Endodermal cell (in vitro differentiated cells): ENCODE measurements around the gene LDHD. TPM values are rescaled to one million over a fixed set of nuclear protein-coding genes. Genes with fewer than 3 reads are reported as not detected.

Experiments used
- DNase-seq: peaks from one replicate; pipeline ENCODE4 v3.0.0-alpha.2; 2017
- H3K27ac ChIP-seq: 2 replicates; pipeline ENCODE4 v1.5.1; 2013; ENCODE audit warnings: mild to moderate bottlenecking, low read depth, low read length, moderate library complexity
- H3K27me3 ChIP-seq: 2 replicates; pipeline ENCODE4 v1.6.1; 2013; ENCODE audit warnings: mild to moderate bottlenecking, low read length, moderate library complexity; ENCODE audit not compliant: insufficient read depth, control insufficient read depth, poor library complexity, severe bottlenecking
- H3K36me3 ChIP-seq: 2 replicates; pipeline ENCODE4 v1.7.0; 2013; ENCODE audit warnings: mild to moderate bottlenecking, low read length, moderate library complexity; ENCODE audit not compliant: control insufficient read depth, insufficient read depth
- H3K4me1 ChIP-seq: one replicate; pipeline ENCODE4 v1.7.0; 2013; ENCODE audit warnings: low read length; ENCODE audit not compliant: control insufficient read depth, insufficient read depth
- H3K4me3 ChIP-seq: 2 replicates; pipeline ENCODE4 v1.5.1; 2013; ENCODE audit warnings: mild to moderate bottlenecking, low read length, moderate library complexity
- H3K9ac ChIP-seq: 2 replicates; pipeline ENCODE4 v1.6.1; 2013; ENCODE audit warnings: mild to moderate bottlenecking, low read length, moderate library complexity; ENCODE audit not compliant: poor library complexity, severe bottlenecking; ENCODE audit errors: extremely low read depth
- H3K9me3 ChIP-seq: 2 replicates; pipeline ENCODE4 v1.6.1; 2013; ENCODE audit warnings: mild to moderate bottlenecking, low read length, moderate library complexity; ENCODE audit not compliant: control insufficient read depth
- H3K27ac Mint-ChIP-seq: 2 replicates; pipeline ENCODE4 v1.8.0; 2020; ENCODE audit warnings: mixed read lengths
- H3K27me3 Mint-ChIP-seq: 2 replicates; pipeline ENCODE4 v1.8.0; 2021; ENCODE audit warnings: mild to moderate bottlenecking, mixed read lengths; ENCODE audit not compliant: insufficient read depth
- H3K36me3 Mint-ChIP-seq: 2 replicates; pipeline ENCODE4 v1.8.0; 2020; ENCODE audit warnings: low read depth, mixed read lengths
- H3K4me1 Mint-ChIP-seq: 2 replicates; pipeline ENCODE4 v1.8.0; 2020; ENCODE audit warnings: mixed read lengths
- H3K4me3 Mint-ChIP-seq: 2 replicates; pipeline ENCODE4 v1.8.0; 2020; ENCODE audit warnings: mild to moderate bottlenecking, moderate library complexity, mixed read lengths
- H3K9me3 Mint-ChIP-seq: 2 replicates; pipeline ENCODE4 v1.8.0; 2020; ENCODE audit warnings: mild to moderate bottlenecking, mixed read lengths
- CTCF ChIP-seq: fragments of 200-600 bp; sonication (generic); conservative IDR thresholded peaks from 2 replicates; pipeline ENCODE4 v1.5.0; 2021; ENCODE audit warnings: antibody characterized with exemption, mild to moderate bottlenecking
- WGBS, 2 experiments: methylation state at CpG; one replicate each; pipeline versions ENCODE4 v1.1.5 to v1.1.7; 2013; ENCODE audit warnings: missing lambda C conversion rate in 2 of 2, mixed read lengths in 1 of 2; ENCODE audit not compliant: insufficient coverage in 1 of 2, insufficient read length in 1 of 2; 5-methylcytosine and 5-hydroxymethylcytosine counted together
- total RNA-seq, 2 donors: library from RNA; stranded (reverse); fragmentation: NEBNext Ultra II Directional in 1 of 2; extraction: Animal tissue kit (Norgen Biotek cat#: 25700) in 1 of 2; gene quantifications; 2 replicates in 1 of 2; 3 replicates in 1 of 2; pipeline ENCODE4 v1.2.1, GENCODE V29; 2021

The LDHD gene
- total RNA-seq, 2 donors from 2014 or later = 1.4 to 4.3 TPM

GRCh38 chr16:75112734-75113491 is 3.7 kb downstream of the LDHD start:
- no peak for TF ChIP-seq CTCF
- Histone ChIP-seq H3K27ac (no peak overlapping the region), H3K9me3 (no peaks in the 10 kb centered on the region), H3K27me3 (no peaks in the 10 kb centered on the region), H3K4me3 (no peak overlapping the region), H3K36me3 (no peaks in the 10 kb centered on the region), H3K9ac (no peak overlapping the region), H3K4me1 (no peaks in the 10 kb centered on the region)
- H3K27ac Mint-ChIP-seq = peak overlapping the region; percentile 18
- WGBS, 2 experiments = 87 to 92% methylated on average over 8 to 14 of the region's 14 CpGs
- peaks cover 29% of the 10 kb centered on the region for H3K4me1 Mint-ChIP-seq
- H3K4me3 Mint-ChIP-seq = no peak overlapping the region
- DNase-seq = peak; percentile 70
- no peaks in the 10 kb centered on the region for H3K27me3 Mint-ChIP-seq
- H3K36me3 Mint-ChIP-seq = no peaks in the 10 kb centered on the region
- H3K9me3 Mint-ChIP-seq = peaks cover 6% of the 10 kb centered on the region

GRCh38 chr16:75111961-75112733 is 4.4 kb downstream of the LDHD start:
- Histone ChIP-seq H3K4me3 (no peak overlapping the region), H3K9me3 (no peaks in the 10 kb centered on the region), H3K9ac (no peak overlapping the region), H3K27me3 (no peaks in the 10 kb centered on the region), H3K4me1 (no peaks in the 10 kb centered on the region), H3K36me3 (no peaks in the 10 kb centered on the region), H3K27ac (no peak overlapping the region)
- DNase-seq = peak; percentile 70
- 91 to 96% methylated on average over 18 to 26 of the region's 26 CpGs for WGBS, 2 experiments
- no peak overlapping the region for H3K4me3 Mint-ChIP-seq
- peaks cover 29% of the 10 kb centered on the region for H3K4me1 Mint-ChIP-seq
- no peak for TF ChIP-seq CTCF
- peak overlapping the region; percentile 26 for H3K27ac Mint-ChIP-seq
- peaks cover 1% of the 10 kb centered on the region for H3K36me3 Mint-ChIP-seq
- peaks cover 6% of the 10 kb centered on the region for H3K9me3 Mint-ChIP-seq
- H3K27me3 Mint-ChIP-seq = no peaks in the 10 kb centered on the region

GRCh38 chr16:75111514-75111940 is 5.1 kb downstream of the LDHD start:
- H3K27me3 ChIP-seq = no peaks in the 10 kb centered on the region
- peak; percentile 1 for TF ChIP-seq CTCF
- no peak for DNase-seq
- Mint-ChIP-seq H3K4me1 (peaks cover 29% of the 10 kb centered on the region), H3K9me3 (peaks cover under 1% of the 10 kb centered on the region), H3K4me3 (no peak overlapping the region), H3K27me3 (no peaks in the 10 kb centered on the region), H3K36me3 (peaks cover 8% of the 10 kb centered on the region), H3K27ac (no peak overlapping the region)
- no peaks in the 10 kb centered on the region for H3K4me1 ChIP-seq
- no peak overlapping the region for H3K9ac ChIP-seq
- H3K9me3 ChIP-seq = no peaks in the 10 kb centered on the region
- 58 to 70% methylated on average over 4 to 7 of the region's 7 CpGs for WGBS, 2 experiments
- H3K27ac ChIP-seq = no peak overlapping the region
- H3K4me3 ChIP-seq = no peak overlapping the region
- H3K36me3 ChIP-seq = no peaks in the 10 kb centered on the region
